ENCODE results near the gene CMTR2.
"Not testable (repeated sequence)": the region's sequence is repeated elsewhere in the genome, so short reads cannot be mapped to it uniquely, and the experiment has no call there.

The CMTR2 gene

DNA sequence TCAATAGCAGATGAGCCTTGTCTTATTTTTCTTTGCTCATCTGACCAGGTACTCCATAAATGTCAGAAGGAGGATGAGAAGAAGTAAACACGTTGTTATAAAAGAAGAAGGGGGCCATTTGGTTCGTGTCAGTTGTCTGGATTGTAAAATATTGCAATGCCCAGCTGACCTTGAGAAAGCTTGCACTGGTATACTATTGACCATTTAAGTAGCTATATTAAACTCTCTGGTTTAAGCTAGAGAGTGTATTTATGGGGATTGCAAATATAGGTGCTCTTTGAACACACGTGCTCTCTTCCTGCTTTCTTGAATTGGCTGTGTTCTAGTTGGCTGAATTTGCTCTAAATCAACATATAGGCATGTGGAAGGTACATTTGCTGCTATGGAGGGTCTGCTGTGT is 26.1 kb upstream of the CMTR2 start:
- TF ChIP-seq, protein P1, sequence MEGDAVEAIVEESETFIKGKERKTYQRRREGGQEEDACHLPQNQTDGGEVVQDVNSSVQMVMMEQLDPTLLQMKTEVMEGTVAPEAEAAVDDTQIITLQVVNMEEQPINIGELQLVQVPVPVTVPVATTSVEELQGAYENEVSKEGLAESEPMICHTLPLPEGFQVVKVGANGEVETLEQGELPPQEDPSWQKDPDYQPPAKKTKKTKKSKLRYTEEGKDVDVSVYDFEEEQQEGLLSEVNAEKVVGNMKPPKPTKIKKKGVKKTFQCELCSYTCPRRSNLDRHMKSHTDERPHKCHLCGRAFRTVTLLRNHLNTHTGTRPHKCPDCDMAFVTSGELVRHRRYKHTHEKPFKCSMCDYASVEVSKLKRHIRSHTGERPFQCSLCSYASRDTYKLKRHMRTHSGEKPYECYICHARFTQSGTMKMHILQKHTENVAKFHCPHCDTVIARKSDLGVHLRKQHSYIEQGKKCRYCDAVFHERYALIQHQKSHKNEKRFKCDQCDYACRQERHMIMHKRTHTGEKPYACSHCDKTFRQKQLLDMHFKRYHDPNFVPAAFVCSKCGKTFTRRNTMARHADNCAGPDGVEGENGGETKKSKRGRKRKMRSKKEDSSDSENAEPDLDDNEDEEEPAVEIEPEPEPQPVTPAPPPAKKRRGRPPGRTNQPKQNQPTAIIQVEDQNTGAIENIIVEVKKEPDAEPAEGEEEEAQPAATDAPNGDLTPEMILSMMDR (IDR thresholded peaks at IDR 0.05; ENCODE audit: insufficient read depth, missing control alignments): no peak
- DNase-seq (ENCODE audit: insufficient read length, low spot score) (no peak), FAIRE-seq (no peak)

DNA sequence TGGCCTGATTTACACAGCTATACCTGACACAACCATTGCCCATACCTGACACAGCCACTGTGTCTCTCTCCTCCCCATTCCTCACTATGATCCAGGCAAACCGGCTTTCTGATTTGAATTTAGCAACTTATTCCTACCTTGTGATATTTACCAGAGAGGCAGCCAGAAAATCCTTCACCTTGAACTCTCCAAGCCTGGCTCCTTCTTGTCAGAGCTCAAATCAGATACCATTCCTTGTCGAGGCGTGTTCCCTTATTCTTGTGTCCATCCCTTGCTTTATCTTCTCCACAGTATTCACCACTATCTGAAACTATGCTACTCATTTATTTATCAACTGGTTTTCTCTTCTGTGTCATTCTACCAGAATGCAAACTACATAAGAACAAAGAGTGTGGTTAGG is 24.4 kb upstream of the CMTR2 start:
- not testable (repeated sequence) for DNase-seq (ENCODE audit: insufficient read length, low spot score); FAIRE-seq

DNA sequence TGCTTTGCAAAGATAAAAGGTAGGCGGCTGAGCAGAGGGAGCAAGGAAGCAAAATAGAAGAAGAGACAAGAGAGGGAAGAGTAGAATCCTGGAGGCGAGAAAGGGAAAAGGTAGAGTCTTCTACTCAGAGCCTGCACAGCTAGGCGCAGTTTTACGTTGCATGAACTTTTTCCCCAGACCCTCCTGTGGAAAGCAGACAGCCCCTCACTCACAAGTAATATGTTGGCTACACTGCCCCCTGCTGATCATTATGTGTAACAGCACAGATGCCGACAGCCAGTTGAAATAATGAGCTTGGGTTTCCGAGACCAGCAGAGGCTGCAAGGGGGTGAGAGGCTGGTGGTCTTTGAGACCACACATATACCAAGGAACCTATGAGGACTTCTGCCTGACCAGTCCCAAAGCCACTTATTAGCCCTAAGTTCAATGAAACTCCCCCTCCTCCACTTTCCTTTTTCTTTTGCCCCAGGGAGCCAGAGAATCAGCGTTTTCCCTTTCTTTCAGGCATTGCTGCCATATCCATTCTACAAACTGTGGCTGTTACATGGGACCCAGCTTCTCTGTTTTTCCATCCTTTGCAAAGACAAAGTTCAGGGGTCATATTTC is 22.5 kb upstream of the CMTR2 start:
- no peak for FAIRE-seq
- DNase-seq (ENCODE audit: insufficient read length, low spot score): no peak
- TF ChIP-seq, protein P1 (IDR thresholded peaks at IDR 0.05; ENCODE audit: insufficient read depth, missing control alignments): peak; percentile 82

DNA sequence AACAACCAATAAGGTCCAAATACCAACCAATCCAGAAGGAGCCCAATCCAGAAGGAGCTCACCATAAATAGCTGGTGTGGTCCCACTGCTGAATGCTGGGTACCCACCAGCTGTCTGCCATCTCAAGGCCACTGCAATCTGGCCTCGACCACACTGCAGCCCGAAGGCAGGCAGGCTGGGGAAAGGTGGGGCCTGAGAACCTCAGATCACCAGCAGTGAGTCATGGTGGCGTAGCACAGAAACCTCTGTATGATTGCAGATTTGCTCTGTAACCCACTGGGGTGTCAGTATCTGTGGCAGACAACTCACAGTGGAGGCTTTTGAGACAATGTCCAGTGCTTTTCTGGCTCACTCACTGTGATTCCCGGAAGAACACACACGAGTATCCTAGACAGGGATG is 14.7 kb upstream of the CMTR2 start:
- no peak for DNase-seq (ENCODE audit: insufficient read length, low spot score)
- no peak for FAIRE-seq
- TF ChIP-seq, protein P1 (IDR thresholded peaks at IDR 0.05; ENCODE audit: insufficient read depth, missing control alignments): no peak

DNA sequence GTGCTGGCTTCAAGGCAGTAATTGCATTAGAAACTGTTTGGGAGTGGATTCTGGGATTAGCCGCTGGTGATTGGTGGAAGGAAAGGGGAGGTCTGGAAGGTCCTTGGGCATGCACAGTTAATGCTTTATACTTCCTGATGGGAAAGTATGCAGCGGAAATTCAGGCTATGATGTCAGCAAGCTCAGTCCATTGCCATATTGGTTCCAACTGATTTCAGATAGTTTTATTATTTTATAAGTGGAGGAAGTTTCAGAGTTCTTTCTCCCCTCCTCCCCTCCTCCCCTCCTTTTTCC is 8.1 kb upstream of the CMTR2 start:
- TF ChIP-seq, protein P1 (IDR thresholded peaks at IDR 0.05; ENCODE audit: insufficient read depth, missing control alignments): no peak
- DNase-seq (ENCODE audit: insufficient read length, low spot score) (no peak), FAIRE-seq (no peak)

DNA sequence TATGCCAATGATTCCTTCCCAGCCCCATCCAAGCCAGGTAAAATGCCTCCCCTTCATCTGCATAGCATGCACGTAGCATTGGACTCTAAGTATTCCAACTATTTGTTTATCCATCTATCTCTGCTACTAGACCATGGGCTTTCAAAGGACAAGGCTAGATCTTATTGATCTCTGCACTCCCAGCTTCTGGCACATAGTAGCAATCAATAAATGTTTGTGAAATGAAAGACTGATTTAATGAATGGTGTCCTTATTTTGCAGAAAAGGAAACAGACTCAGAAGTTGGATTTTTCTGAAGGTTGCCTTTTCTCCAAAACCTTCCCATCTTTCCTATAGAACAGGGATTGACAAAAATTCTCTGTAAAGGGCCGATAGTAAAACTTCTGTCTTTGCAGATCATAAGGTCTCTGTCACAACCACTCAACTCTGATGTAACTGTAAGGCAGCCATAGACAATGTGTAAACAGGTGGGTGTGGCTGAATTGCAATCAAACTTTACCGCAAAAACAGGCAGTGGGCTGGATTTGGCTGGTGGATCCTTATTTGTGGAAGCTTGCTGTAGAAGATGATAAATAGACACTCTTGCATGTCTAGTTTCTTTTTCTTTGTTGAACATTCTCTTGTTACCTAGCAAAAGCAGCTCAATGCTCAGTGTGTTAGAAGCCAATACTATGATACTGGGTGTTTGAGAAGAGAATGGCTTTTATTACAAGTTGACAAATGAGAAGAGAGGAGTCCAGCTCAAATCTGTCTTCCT is 7.6 kb upstream of the CMTR2 start:
- TF ChIP-seq, protein P1 (IDR thresholded peaks at IDR 0.05; ENCODE audit: insufficient read depth, missing control alignments): no peak
- FAIRE-seq: no peak
- DNase-seq (ENCODE audit: insufficient read length, low spot score): no peak

DNA sequence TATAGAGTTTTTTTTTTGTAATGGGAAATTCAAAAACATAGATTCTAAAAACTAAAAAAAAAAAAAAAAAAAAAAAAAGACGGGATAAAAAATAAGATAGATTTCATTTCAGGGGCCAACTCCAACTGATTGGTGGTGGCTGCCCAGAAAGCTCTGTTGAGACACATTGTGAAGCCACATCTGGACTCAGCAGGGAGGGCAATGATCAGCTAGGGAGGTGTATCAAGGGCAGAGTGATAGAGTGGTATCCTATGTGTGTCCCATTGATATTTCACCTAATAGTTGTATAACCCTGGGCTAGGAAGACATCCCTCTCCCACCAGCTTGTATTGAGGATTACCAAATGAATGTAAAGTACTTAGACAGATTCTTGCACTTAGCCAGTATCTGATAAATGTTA is 6.7 kb upstream of the CMTR2 start:
- DNase-seq (ENCODE audit: insufficient read length, low spot score) (no peak), FAIRE-seq (no peak)
- TF ChIP-seq, protein P1 (IDR thresholded peaks at IDR 0.05; ENCODE audit: insufficient read depth, missing control alignments): no peak
